ENCODE data around the gene NEK1. TPM values are rescaled to one million over a fixed set of nuclear protein-coding genes. Genes with fewer than 3 reads are reported as not detected.
A peak's percentile ranks its signal among the peaks of the same experiment; 100 is the strongest.

Gene NEK1
- total and polyA plus RNA-seq, 12 donors, result 4.2 to 23.0 (median 12.3) TPM

- Histone ChIP-seq H3K4me3 (no peak overlapping the region), H3K27me3 (no peaks in the 10 kb centered on the region), H3K9me3 (replicated peaks in 1 of 3) (no peaks in the 10 kb centered on the region), H3K4me1 (replicated peaks in 1 of 2) (peaks cover 0 to 28% of the 10 kb centered on the region in 2 donors), H3K36me3 (replicated peaks in 1 of 2) (no peaks in the 10 kb centered on the region), H3K27ac (no peak overlapping the region)
- no peak for TF ChIP-seq POLR2A (IDR thresholded peaks at IDR 0.05)
- TF ChIP-seq CTCF (IDR thresholded peaks at IDR 0.05), result no peak
- intact Hi-C loops (cut with DNase I), result loop anchor here in 1 of 2 donors (5.0 kb wide), 1 partner anchor 35 kb away; the partner anchor contains the start of gene CLCN3
- WGBS, 4 donors, result 83 to 89% (median 86%) methylated on average over 3 of the region's 3 CpGs
- no peak for DNase-seq
Observed at GRCh38 chr4:169657470-169658107, 45.2 kb upstream of the NEK1 start.

- Histone ChIP-seq H3K9me3 (replicated peaks in 1 of 3) (no peaks in the 10 kb centered on the region), H3K27ac (no peak overlapping the region), H3K4me1 (replicated peaks in 1 of 2) (peaks cover 4 to 19% of the 10 kb centered on the region in 2 donors), H3K4me3 (no peak overlapping the region), H3K27me3 (no peaks in the 10 kb centered on the region), H3K36me3 (replicated peaks in 1 of 2) (no peaks in the 10 kb centered on the region)
- WGBS, 4 donors, result 88 to 98% (median 96%) methylated on average over 6 of the region's 6 CpGs
- no peak for DNase-seq
- intact Hi-C loops (cut with DNase I), result loop anchor here in 1 of 2 donors (5.0 kb wide), 1 partner anchor 33 kb away; the partner anchor contains the start of gene CLCN3
- TF ChIP-seq CTCF (IDR thresholded peaks at IDR 0.05) (no peak), POLR2A (IDR thresholded peaks at IDR 0.05) (no peak)
Observed at GRCh38 chr4:169655401-169655800, 43.0 kb upstream of the NEK1 start.

- no peaks in the 10 kb centered on the region for H3K36me3 ChIP-seq (replicated peaks in 1 of 2)
- H3K4me3 ChIP-seq, result no peak overlapping the region
- DNase-seq, result no peak
- H3K27me3 ChIP-seq, result no peaks in the 10 kb centered on the region
- no peak for TF ChIP-seq CTCF (IDR thresholded peaks at IDR 0.05)
- no peak for TF ChIP-seq POLR2A (IDR thresholded peaks at IDR 0.05)
- no peaks in the 10 kb centered on the region for H3K9me3 ChIP-seq (replicated peaks in 1 of 3)
- peaks cover 14 to 18% of the 10 kb centered on the region in 2 donors for H3K4me1 ChIP-seq (replicated peaks in 1 of 2)
- intact Hi-C loops (cut with DNase I), result no loop called here
- no peak overlapping the region for H3K27ac ChIP-seq
Observed at GRCh38 chr4:169652535-169652934, 40.2 kb upstream of the NEK1 start.

GRCh38 chr4:169650227-169650936, 38.0 kb upstream of the NEK1 start:
- no peaks in the 10 kb centered on the region for H3K9me3 ChIP-seq (replicated peaks in 1 of 3)
- 66 to 76% (median 70%) methylated on average over 3 of the region's 3 CpGs for WGBS, 4 donors
- TF ChIP-seq POLR2A (IDR thresholded peaks at IDR 0.05) (no peak), CTCF (IDR thresholded peaks at IDR 0.05) (no peak)

More at GRCh38 chr4:169650227-169650936, 38.0 kb upstream of the NEK1 start:
- no peaks in the 10 kb centered on the region for H3K27me3 ChIP-seq
- intact Hi-C loops (cut with DNase I), result no loop called here
- no peaks in the 10 kb centered on the region for H3K36me3 ChIP-seq (replicated peaks in 1 of 2)
- peak overlapping the region in 1 of 5 donors; percentile 35 for H3K27ac ChIP-seq
- no peak for DNase-seq
- H3K4me3 ChIP-seq, result no peak overlapping the region
- H3K4me1 ChIP-seq (replicated peaks in 1 of 2), result peaks cover 14 to 18% of the 10 kb centered on the region in 2 donors
